Immature natural killer cell (primary cell): ENCODE measurements around the gene C11orf91. TPM values are rescaled to one million over a fixed set of nuclear protein-coding genes. Genes with fewer than 3 reads are reported as not detected.
"Not testable (repeated sequence)": the region's sequence is repeated elsewhere in the genome, so short reads cannot be mapped to it uniquely, and the experiment has no call there.

Experiments used
- DNase-seq, 3 donors: peaks; one replicate each; pipeline ENCODE4 v3.0.0; 2022; ENCODE audit warnings: mixed read lengths in 1 of 3
- H3K27ac Mint-ChIP-seq, 6 donors: one replicate each; pipeline ENCODE4 v1.8.0; 2020; ENCODE audit warnings: mixed read lengths in 6 of 6, mild to moderate bottlenecking in 5 of 6, inconsistent platforms in 4 of 6, moderate library complexity in 3 of 6
- H3K27me3 Mint-ChIP-seq, 3 donors: one replicate each; pipeline ENCODE4 v1.8.0; 2020 to 2021; ENCODE audit warnings: low read depth in 3 of 3, mild to moderate bottlenecking in 3 of 3, mixed read lengths in 3 of 3, moderate library complexity in 3 of 3, inconsistent platforms in 1 of 3
- H3K36me3 Mint-ChIP-seq, 3 donors: one replicate each; pipeline ENCODE4 v1.8.0; 2020; ENCODE audit warnings: mixed read lengths in 3 of 3, inconsistent platforms in 2 of 3, mild to moderate bottlenecking in 2 of 3
- H3K4me1 Mint-ChIP-seq, 2 donors: one replicate each; pipeline ENCODE4 v1.8.0; 2020; ENCODE audit warnings: inconsistent platforms in 2 of 2, mild to moderate bottlenecking in 2 of 2, mixed read lengths in 2 of 2, moderate library complexity in 1 of 2
- H3K4me3 Mint-ChIP-seq, 5 donors: one replicate each; pipeline ENCODE4 v1.8.0; 2020; ENCODE audit warnings: mild to moderate bottlenecking in 5 of 5, mixed read lengths in 5 of 5, inconsistent platforms in 3 of 5, moderate library complexity in 3 of 5
- H3K9me3 Mint-ChIP-seq, 6 donors: one replicate each; pipeline ENCODE4 v1.8.0; 2020; ENCODE audit warnings: mild to moderate bottlenecking in 6 of 6, mixed read lengths in 6 of 6, inconsistent platforms in 4 of 6, moderate library complexity in 3 of 6
- polyA plus RNA-seq, 3 donors: library from polyadenylated mRNA; unstranded; fragments of 300-500 nt; fragmentation: Illumina TruSeq; gene quantifications; one replicate each; pipeline ENCODE4 v1.2.3, GENCODE V29; 2021

Gene C11orf91
- polyA plus RNA-seq, 3 donors from 2014 or later, result not detected

DNA sequence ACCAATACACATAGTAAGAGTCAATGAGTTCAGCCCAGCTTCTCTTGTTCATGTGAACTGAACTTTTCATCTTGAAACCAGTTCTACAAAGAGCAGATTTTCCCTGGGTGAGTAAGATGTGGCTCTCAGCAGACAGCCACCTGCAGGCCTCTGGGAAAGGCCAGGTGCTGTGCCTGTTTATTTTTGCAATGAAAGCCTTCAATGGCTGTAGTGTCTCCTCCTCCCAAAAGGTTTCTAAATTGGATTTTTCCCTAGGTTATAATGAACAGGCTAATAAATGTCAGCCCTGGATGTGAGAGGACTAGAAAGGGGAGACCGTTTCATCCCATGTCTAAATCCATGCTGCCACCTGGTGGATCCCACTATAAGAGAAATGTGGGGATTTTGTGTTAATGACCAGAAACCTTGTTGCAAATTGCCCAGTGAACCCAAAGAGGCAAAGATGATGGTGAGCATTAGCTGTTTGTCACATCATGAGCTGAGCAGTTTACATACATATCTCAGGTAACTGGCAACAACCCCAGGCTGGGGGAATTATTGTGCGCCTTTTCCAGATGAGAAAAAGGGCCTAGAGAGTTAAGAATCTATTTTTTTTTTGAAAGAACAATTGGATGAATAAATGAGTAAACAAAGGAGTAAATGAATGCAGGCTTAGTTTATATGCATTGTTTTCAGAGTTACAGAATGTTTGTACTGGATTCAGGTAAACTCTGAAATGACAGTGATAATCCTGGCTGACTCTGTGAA, 12.7 kb downstream of the C11orf91 start:
- H3K4me1 Mint-ChIP-seq, result no peaks in the 10 kb centered on the region
- DNase-seq, result no peak
- peaks cover 2 to 13% (median 6%) of the 10 kb centered on the region in 3 donors for H3K27me3 Mint-ChIP-seq
- H3K9me3 Mint-ChIP-seq, result peaks cover 0 to 4% (median under 1%) of the 10 kb centered on the region in 6 donors
- no peaks in the 10 kb centered on the region for H3K36me3 Mint-ChIP-seq
- H3K27ac Mint-ChIP-seq, result no peak overlapping the region
- H3K4me3 Mint-ChIP-seq, result no peak overlapping the region

- H3K27me3 Mint-ChIP-seq, result peaks cover 6 to 13% (median 10%) of the 10 kb centered on the region in 3 donors
- H3K27ac Mint-ChIP-seq, result no peak overlapping the region
- no peaks in the 10 kb centered on the region for H3K36me3 Mint-ChIP-seq
- no peaks in the 10 kb centered on the region for H3K4me1 Mint-ChIP-seq
- DNase-seq, result no peak
- no peak overlapping the region for H3K4me3 Mint-ChIP-seq
- peaks cover 0 to 4% (median under 1%) of the 10 kb centered on the region in 6 donors for H3K9me3 Mint-ChIP-seq
Observed at GRCh38 chr11:33685082-33685481, 15.5 kb downstream of the C11orf91 start.

DNA sequence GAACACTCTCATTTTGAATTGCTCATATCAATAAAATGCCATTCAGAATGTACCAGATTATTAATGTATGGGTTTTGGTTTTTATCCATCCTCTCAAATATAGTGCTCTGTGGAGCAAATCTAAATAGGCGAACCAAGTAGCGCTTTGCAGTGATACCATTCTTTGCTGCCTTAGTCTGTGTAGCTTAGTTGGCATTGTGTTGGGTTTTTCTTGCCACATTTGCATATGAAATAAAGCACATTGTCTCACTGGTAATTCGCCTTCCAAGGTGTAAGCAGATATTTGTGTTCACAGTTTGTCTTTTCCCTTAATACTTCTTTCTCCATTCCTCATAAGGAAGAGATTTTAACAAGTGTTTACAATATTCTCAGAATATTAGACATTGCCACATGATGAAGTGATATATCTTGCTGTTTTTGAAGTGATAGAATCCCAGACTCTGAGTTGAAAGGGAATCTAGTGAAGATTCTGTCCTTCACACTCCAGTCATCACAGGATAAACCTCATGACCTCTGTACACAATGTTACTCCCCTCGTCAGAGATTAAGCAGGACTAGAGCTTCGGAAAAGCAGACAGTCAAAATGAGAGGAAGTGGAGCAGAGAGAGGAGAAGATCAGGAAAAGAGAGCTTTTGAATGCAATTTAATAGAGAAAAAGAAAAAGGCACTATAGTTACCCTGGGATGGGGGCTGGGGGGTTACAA, 16.5 kb downstream of the C11orf91 start:
- peaks cover 0 to 4% (median under 1%) of the 10 kb centered on the region in 6 donors for H3K9me3 Mint-ChIP-seq
- DNase-seq, result no peak
- H3K4me1 Mint-ChIP-seq, result no peaks in the 10 kb centered on the region
- H3K27me3 Mint-ChIP-seq, result peaks cover 8 to 13% (median 12%) of the 10 kb centered on the region in 3 donors
- H3K27ac Mint-ChIP-seq, result no peak overlapping the region
- H3K4me3 Mint-ChIP-seq, result no peak overlapping the region
- no peaks in the 10 kb centered on the region for H3K36me3 Mint-ChIP-seq

DNA sequence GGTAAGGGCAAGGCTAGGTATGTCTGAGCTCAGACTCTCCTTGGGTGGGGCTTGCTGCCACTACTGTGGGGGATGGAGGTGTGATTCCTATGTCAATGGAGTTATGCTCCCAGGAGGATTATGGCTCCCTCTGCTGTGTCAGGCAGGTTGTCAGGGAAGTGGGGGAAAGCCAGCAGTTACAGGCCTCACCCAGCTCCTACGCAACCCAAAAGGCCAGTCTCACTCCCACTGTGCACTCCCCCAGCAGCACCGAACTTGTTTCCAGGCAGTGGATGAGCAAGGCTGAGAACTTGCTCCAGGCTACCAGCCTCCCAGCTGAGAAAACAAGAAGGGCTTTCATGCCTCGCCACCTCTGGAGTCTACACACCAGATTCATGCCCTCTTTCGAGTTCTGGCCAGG, 18.2 kb downstream of the C11orf91 start:
- DNase-seq, result no peak
- Mint-ChIP-seq H3K4me3 (no peak overlapping the region), H3K4me1 (no peaks in the 10 kb centered on the region), H3K9me3 (peaks cover 0 to 3% (median under 1%) of the 10 kb centered on the region in 6 donors), H3K27ac (no peak overlapping the region), H3K27me3 (peaks cover 8 to 13% (median 12%) of the 10 kb centered on the region in 3 donors), H3K36me3 (no peaks in the 10 kb centered on the region)

GRCh38 chr11:33682019-33682418, 18.6 kb downstream of the C11orf91 start:
- no peaks in the 10 kb centered on the region for H3K9me3 Mint-ChIP-seq
- peaks cover 7 to 17% (median 12%) of the 10 kb centered on the region in 3 donors for H3K27me3 Mint-ChIP-seq
- DNase-seq, result no peak
- no peaks in the 10 kb centered on the region for H3K4me1 Mint-ChIP-seq
- H3K36me3 Mint-ChIP-seq, result no peaks in the 10 kb centered on the region
- no peak overlapping the region for H3K4me3 Mint-ChIP-seq
- H3K27ac Mint-ChIP-seq, result no peak overlapping the region

- not testable (repeated sequence) for DNase-seq, H3K9me3 Mint-ChIP-seq, H3K36me3 Mint-ChIP-seq, H3K4me1 Mint-ChIP-seq, H3K27ac Mint-ChIP-seq, H3K4me3 Mint-ChIP-seq
- H3K27me3 Mint-ChIP-seq, result peaks cover 4 to 19% (median 10%) of the 10 kb centered on the region in 3 donors
Observed at GRCh38 chr11:33678616-33679015, 22.0 kb downstream of the C11orf91 start.

DNA sequence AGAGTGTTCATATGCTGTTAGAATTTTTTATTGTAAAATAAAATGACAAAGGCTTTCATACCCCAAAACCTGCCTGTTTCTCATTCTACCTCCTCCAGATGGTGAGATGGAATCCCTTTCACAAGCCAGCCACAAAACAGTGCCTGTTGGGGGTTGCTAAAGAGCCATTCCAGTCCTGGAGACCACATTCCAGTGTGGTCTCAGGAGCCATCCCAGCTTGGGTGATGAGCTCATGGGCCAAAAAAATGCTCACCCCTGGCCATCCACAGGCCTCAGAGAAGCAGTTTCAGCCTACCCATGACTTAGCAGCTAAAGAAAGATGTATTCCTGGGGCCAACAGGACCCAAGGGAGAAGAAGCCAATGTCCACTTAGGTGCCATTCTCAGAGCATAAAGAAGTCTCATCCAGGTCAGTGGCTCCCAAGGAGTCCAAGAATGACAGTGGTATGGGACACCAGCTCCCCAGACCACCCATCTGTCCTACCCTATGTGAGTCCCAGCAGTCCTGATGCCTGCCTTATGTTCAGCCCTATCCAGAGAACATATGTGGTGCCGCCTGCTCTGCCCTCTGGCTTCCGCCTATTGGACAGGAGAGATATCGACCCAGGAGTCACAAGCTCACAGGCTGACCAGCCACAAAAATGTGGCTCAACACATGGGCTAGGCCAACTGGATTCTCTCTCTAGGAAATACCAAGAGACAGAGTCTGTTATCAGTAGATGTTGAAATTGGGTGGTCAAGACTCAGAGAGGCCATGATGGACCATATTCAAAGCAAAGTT, 26.4 kb downstream of the C11orf91 start:
- Mint-ChIP-seq H3K36me3 (no peaks in the 10 kb centered on the region), H3K9me3 (no peaks in the 10 kb centered on the region), H3K4me3 (no peak overlapping the region), H3K27ac (no peak overlapping the region), H3K4me1 (no peaks in the 10 kb centered on the region), H3K27me3 (peaks cover 3 to 11% (median 4%) of the 10 kb centered on the region in 3 donors)
- DNase-seq, result no peak

- Mint-ChIP-seq H3K27me3 (peaks cover 0 to 5% (median 4%) of the 10 kb centered on the region in 3 donors), H3K9me3 (no peaks in the 10 kb centered on the region), H3K27ac (peak overlapping the region in 1 of 6 donors; percentile 57), H3K4me1 (no peaks in the 10 kb centered on the region), H3K36me3 (no peaks in the 10 kb centered on the region), H3K4me3 (no peak overlapping the region)
- DNase-seq, result no peak
Observed at GRCh38 chr11:33672273-33672672, 28.4 kb downstream of the C11orf91 start.

DNA sequence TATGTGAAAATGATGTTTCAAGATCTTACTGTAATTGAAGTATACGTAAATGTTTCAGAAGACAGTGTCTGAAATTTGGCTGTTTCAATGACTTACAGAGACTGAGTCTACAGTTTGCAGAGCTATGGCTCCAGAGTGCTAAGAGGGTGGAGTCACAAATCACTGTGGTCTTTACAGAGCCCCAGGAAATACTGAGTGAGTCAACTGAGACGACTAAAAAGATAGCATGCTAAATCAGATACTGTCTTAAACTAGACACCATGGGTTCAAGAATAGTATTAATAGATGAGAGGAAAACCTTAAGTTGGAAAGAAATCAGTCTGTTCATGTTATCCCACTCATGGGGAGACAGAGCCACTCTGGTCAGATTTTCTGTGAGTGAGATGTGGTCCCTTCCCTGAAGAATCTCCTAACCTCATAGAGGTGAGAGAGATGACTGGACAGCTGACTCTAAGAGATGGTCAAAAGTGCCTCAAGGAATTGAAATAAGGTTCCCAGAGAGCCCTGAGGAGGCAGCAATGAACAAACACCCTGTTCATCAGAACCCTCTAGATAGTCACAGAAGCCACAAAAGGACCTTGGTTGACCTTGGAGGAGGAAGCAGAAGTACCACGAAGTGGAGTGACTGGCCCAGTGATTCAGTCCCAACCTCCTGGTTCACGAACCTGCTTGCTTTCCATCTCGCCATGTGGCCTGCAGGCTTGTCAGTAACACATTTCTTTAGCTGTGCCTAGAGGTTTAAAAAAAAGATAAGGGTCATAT, 30.2 kb downstream of the C11orf91 start:
- no peak overlapping the region for H3K27ac Mint-ChIP-seq
- no peaks in the 10 kb centered on the region for H3K4me1 Mint-ChIP-seq
- no peak for DNase-seq
- no peaks in the 10 kb centered on the region for H3K36me3 Mint-ChIP-seq
- H3K9me3 Mint-ChIP-seq, result no peaks in the 10 kb centered on the region
- H3K27me3 Mint-ChIP-seq, result peaks cover 0 to 8% (median 3%) of the 10 kb centered on the region in 3 donors
- no peak overlapping the region for H3K4me3 Mint-ChIP-seq

GRCh38 chr11:33669598-33670249, 30.9 kb downstream of the C11orf91 start:
- peaks cover 0 to 8% (median 3%) of the 10 kb centered on the region in 3 donors for H3K27me3 Mint-ChIP-seq

DNA sequence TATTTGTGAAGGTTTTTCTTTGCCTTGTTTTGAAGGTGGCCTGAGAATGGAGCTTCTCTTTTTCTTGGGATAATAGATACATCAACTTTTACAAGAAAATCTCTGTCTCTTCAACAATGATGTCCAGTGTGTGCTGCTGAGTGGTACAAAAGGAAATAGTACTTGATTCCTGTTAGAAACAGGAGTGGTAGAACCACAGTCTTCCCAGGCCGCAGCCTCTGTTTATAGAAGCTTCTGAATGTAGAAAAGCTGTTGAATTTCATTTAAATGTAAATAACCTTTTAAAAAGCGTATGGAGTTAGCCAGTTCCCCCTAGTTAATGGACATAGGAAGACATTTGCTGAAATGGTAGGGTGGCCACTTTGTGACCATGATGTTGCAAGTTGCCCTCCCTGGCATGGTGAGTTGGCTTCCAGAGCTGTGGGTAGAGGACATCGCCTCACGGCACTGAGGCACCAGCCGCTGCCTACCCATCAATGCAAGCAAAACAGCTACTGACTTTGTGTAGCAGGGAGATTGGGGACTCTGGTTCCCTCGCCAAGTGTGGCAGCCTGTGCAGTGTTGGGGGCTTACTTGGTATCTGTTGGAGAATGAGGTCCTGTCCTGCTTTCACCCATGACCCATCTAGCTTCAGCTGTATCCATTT, 31.6 kb downstream of the C11orf91 start:
- H3K4me1 Mint-ChIP-seq, result no peaks in the 10 kb centered on the region
- no peaks in the 10 kb centered on the region for H3K36me3 Mint-ChIP-seq
- H3K27me3 Mint-ChIP-seq, result peaks cover 0 to 8% (median 3%) of the 10 kb centered on the region in 3 donors
- H3K9me3 Mint-ChIP-seq, result no peaks in the 10 kb centered on the region
- no peak for DNase-seq
- no peak overlapping the region for H3K4me3 Mint-ChIP-seq
- H3K27ac Mint-ChIP-seq, result no peak overlapping the region

More at GRCh38 chr11:33669598-33670249, 30.9 kb downstream of the C11orf91 start:
- H3K27ac Mint-ChIP-seq, result no peak overlapping the region
- no peak for DNase-seq
- H3K9me3 Mint-ChIP-seq, result no peaks in the 10 kb centered on the region
- H3K4me1 Mint-ChIP-seq, result no peaks in the 10 kb centered on the region
- no peaks in the 10 kb centered on the region for H3K36me3 Mint-ChIP-seq
- H3K4me3 Mint-ChIP-seq, result no peak overlapping the region

DNA sequence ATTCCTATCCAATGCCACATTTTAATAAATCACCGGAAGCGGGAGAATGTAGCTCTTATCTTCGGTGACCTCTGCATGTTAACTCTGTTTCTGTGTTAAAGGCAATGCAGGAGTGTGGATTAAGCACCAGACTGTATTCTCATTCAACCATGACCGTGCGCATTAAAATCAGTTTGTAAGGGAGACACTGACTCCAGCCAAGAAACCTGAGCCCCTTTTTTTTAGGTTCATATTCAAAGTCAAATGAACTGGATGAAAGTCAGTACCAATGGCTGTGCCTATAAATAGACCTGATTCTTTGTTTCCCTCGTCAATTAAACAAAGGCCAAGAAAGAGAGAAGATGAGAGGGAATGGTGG, 32.2 kb downstream of the C11orf91 start:
- H3K4me3 Mint-ChIP-seq, result no peak overlapping the region
- no peak for DNase-seq
- peaks cover 0 to 8% (median 3%) of the 10 kb centered on the region in 3 donors for H3K27me3 Mint-ChIP-seq
- H3K4me1 Mint-ChIP-seq, result no peaks in the 10 kb centered on the region
- H3K36me3 Mint-ChIP-seq, result no peaks in the 10 kb centered on the region
- H3K27ac Mint-ChIP-seq, result no peak overlapping the region
- no peaks in the 10 kb centered on the region for H3K9me3 Mint-ChIP-seq
